Activated CD8-positive, alpha-beta memory T cell treated with anti-CD3 and anti-CD28 coated beads, Interleukin-2, amount 50 U/mL, for 1 hour (primary cell): Measurements from ENCODE around the gene LRRC42.

ENCODE experiments used
- DNase-seq: peaks from one replicate; pipeline ENCODE4 v3.0.0-alpha.2; 2020; ENCODE audit errors: extremely low read depth

LRRC42 gene, protein sequence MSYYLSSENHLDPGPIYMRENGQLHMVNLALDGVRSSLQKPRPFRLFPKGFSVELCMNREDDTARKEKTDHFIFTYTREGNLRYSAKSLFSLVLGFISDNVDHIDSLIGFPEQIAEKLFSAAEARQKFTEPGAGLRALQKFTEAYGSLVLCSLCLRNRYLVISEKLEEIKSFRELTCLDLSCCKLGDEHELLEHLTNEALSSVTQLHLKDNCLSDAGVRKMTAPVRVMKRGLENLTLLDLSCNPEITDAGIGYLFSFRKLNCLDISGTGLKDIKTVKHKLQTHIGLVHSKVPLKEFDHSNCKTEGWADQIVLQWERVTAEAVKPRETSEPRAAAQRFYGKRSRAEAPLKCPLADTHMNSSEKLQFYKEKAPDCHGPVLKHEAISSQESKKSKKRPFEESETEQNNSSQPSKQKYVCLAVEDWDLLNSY

DNA sequence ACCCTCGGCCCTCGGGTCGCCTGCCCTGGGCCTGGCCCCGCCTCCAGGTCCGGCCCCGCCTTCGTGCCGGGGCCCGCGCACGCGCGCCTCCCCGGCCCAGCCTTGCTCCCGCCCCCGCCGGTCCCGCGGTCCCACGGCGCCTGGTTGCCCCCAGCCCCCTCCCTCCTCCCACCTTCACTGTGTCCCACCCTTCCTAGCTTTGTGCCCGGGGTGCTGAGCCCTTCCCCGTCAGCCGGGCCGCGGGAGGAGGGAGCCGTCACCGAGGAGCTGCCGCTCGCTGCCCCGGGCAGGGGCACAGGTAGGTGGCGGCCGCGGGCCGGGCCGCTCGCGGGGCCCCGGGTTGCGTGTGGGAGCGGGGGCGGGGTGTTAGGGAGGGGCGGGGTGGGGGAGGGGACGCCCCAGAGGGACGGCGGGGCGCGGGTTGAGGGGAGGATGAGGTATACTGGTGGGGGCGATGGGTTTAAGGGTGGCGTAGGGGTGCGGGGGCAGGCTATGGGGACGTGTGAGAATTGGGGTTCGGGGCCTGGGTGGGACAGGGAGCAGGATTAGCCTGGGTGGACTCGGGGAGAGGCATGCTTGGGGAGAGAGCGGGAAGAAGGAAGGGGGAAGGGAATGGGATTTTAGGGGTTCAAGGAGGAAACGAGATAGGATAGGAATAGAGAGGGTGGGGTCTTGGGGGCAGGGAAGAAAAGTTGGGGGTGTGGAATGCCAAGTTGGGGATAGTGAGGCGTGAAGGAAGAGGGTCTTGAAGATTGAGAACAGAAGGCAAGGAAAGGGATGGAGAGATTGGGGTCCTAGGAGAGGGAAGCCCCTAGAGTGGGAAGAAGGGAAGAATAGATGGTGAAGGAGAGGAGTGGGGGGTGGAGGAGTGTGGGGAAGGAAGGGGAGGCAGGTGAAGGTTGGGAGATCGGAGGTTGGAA, at the start of gene LRRC42:
Gene LRRC42 (plus strand): TSS at position 99 of the 920 bp plus-strand sequence. CDS start 5,650 bp downstream, outside the sequence.
- DNase-seq = no peak

DNA sequence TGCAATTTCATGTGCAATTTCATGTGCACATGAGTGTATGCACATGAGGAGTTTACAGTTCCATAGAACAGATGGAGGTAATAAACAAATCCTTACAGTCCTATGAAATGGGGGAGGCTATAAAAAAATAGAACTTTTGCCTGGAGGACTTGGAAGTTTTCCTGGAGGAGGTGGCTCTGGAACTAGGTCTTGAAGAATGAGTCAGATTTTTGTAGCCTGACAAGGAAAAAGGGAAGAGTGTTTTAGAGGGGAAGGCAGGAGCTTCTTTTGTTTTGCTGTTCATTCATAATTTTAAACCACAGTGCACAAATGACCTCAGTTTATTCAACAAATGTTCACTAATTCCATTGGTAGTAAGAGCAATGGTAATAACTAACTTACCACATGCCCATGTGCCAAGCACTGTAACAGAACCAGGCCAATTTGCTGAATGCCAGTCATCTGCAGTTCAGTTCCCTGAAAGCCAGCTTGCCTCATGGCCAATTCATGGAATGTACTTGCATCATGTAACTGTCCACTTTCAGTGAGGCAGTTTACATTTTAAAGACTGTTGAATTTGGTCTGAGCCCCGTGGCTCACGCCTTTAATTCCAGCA, 49.4 kb upstream of the LRRC42 start:
- no peak for DNase-seq

DNA sequence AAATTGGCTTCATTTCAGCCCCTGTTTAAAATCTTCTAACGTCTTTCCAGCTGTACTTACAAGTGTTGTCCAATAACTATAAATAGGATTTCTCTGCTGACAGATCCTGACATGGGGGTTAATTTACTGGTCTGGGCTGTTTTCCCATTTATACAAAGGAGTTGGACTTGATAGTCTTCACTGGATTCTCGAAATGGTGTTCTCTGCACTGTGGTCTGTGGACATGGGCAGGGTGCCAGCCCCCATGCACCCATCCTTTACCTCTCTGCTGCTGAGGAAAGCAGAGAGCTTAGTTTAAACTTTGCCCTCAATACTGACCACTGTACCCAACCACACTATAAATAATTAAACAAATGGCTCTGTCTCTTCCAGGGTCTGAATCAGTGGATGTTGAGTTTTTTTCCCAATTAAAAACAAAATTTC, 46.9 kb upstream of the LRRC42 start:
- no peak for DNase-seq

DNA sequence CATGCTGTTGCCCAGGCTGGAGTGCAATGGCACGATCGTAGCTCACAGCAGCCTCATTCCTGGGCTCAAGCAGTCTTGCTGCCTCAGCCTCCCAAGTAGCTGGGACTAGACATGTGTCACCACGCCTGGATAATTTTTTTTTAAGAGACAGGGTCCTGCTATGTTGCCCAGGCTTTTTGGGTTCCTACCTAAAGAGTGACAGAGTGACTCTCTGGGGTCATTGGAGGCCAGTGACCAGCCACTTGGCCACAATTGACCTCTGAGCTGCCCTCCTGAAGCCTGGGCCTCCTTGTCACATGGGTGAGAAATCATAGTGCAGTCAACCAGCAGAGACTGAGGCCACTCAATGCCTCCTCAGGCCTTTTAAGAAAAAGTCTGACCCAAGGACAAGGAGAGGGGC, 46.4 kb upstream of the LRRC42 start:
- no peak for DNase-seq

DNA sequence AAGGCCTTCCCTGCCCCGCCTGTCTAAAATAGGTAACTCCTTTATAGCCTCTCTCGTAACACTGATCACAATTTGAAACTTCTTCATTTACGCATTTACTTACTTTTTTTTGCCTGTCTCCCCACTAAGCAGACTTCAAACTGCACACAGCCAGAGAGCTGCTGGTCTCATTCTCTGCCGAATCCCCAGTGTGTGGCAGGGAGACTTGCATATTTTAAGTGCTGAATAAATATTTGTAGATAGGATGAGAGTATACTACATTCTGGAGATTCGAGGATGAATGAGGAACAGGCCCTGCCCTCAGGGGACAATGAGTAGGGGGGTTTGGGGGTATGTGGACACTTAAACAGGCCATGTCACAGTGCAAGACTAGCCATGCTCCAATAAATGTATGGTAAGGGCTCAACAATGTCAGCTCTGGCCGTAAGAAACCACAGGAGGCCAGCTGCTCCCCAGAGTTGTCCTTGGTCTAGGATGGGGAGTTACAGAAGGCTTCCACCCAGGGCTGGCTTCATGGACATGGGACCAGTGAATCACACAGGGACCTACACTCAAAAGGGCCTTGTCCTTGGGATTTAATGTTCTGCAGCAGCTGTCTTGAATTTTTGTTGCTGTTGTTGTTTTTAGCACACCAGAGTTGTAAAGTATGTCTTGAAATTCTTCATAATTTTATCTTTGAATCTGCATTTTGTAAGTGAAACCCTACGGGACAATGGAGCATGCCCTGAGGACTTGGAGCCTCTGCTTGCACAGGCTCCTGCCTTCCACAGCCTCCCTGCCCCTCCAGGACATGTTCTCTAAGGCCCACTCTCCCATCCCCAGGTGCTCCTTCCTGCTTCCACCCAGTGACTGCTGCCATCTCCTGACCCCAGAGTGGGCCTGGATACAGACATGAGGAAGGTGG, 43.7 kb upstream of the LRRC42 start:
- DNase-seq = no peak

DNA sequence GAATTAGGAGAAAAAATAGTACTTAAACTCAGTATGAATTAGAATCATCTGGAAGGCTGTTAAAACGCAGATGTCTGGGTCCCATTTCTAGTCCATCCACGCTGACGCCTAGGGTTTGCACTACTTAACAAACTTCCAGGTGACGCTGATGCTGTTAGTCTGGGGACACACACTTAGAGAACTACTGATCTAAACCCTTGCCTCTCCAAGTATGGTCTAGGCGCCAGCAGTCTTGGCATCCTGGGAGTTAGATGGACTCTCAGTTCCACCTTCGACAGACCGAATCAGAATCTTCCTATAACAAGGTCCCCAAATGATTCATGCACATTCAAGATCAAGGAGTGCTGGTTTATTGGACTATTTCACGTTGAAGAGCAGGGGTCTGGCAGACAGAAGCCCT, 40.6 kb upstream of the LRRC42 start:
- DNase-seq = no peak

DNA sequence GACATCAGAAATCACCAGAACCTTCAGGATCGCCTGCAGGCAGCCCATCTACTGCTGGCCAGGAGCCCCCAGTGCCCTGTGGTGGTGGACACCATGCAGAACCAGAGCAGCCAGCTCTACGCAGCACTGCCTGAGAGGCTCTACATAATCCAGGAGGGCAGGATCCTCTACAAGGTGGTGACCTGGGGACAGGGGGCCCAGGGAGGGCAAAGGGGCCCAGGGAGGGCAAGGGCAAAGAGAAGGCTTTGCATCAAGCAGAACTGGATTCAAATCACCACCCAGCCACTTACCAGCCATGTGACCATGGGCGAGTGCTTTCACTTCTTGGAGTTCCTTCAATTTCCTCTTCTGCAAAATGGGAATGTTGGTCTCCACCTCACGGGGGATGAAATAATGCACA, 40.0 kb upstream of the LRRC42 start:
- no peak for DNase-seq

DNA sequence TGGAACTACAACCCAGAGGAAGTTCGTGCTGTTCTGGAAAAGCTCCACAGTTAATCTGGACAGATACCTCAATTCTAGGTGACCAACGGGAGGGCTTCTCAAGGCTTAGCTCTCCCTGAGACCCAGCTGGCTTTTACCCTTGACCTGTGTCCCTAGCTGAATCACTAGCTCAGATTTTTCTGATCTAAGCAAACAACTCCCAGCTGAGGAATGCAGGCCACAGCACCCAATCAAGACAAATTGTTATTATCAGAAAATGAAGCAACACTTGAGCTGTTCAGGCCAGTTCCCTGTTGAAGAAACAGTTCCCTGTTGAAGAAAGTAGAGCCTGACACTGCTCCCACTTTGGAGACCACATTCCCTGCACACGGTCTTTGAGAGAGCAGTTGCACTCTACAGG, 36.2 kb upstream of the LRRC42 start:
- DNase-seq = no peak

DNA sequence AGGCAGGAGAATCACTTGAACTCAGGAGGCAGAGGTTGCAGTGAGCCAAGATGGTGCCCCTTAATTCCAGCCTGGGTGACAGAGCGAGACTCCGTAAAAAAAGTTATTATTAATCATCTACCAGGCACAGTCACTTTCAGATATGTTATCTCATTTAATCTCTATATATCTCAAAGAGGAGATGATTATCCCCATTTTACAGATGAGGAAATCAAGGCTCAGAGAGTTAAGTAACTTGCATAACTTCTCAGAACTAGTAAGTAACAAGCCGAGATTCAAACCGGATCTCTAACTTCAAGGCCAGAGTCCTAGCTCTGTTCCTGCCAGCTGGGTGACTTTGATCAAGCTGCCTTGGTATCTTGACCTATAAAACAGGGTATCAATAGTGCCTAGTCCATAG, 34.7 kb upstream of the LRRC42 start:
- no peak for DNase-seq

DNA sequence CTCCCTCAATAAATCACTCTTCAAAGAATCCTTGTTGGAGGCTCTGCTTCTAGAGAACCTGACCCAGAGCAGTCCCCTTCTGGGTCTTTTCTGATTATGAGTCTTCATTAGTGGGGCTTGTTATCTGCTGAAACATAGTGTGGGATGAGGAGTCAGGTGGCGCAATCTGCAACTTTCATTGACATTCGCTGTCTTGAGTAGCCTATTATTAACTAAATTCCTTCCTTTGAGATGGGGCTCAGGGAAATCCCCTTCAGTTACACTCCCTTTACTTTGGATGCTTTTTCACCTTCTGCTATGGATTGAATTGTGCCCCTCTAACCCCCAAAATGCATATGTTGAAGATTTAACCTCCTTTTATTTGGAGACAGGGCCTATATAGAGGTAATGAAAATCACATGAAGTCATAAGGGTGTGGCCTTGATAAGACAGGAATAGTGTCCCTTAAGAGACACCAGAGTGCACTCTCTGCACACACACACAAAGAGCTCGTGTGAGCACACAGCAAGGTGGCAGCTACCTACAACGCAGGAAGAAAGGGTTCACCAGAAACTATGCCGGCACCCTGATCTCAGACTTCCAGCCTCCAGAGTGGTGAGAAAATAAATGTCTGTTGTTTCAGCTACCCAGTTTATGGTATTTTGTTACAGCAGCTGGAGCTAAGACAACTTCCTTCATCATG, 32.7 kb upstream of the LRRC42 start:
- no peak for DNase-seq

DNA sequence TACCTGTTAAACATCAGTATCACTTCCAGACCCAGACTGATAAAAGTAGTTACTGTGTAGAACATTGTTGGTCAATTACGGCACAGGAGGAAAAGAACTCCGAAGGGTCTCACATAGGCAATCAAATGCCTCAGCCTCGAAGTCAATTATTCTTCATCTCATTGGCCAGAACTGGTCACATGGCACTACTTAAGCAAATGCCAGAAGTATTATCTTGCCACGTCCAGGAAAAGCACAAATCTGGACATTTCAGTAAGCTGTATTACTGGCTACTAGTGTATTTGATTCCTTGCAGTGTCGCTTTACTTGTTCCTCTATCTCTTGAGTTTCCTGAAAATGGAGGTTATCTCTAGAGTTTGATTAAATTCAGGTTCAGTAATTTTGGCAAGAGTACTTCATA, 27.8 kb upstream of the LRRC42 start:
- no peak for DNase-seq

DNA sequence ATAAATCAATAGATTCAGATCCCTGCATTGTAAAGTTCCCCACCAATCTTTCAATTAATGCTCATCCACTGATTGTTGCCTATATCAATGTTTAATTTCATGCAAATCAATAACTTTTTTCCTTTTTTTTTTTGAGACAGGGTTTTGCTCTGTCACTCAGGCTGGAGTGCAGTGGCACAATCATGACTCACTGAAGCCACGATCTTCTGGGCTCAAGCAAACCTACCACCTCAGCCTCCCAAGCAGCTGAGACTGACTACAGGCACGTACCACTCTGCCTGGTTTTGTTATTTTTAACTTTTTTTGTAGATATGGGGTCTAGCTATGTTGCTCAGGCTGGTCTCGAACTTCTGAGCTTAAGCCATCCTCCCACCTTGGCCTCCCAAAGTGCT, 26.5 kb upstream of the LRRC42 start:
- DNase-seq = no peak

DNA sequence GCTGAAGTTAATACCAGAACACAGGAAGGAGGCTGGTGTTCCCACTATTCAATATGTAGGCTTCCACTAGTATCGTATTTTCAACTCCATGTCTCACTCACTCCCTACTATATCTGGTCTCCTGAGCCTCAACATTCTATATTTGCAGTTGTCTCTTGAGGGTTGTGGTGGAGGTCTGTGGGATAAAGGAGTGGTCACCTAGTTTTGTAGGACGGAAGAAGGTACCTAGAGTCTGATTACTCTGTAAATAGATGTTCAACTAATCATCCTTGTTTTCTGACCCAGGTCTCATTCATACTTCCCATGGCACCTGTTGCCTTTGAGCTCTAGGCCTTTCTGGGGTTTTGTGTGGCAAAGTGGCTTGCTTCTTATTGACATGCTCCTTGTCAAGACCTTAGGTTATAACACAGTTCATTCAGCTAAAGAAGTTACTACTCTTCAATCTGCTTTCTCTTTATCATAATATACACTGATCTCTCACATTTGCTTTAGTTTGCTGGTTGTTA, 18.7 kb upstream of the LRRC42 start:
- DNase-seq = no peak

DNA sequence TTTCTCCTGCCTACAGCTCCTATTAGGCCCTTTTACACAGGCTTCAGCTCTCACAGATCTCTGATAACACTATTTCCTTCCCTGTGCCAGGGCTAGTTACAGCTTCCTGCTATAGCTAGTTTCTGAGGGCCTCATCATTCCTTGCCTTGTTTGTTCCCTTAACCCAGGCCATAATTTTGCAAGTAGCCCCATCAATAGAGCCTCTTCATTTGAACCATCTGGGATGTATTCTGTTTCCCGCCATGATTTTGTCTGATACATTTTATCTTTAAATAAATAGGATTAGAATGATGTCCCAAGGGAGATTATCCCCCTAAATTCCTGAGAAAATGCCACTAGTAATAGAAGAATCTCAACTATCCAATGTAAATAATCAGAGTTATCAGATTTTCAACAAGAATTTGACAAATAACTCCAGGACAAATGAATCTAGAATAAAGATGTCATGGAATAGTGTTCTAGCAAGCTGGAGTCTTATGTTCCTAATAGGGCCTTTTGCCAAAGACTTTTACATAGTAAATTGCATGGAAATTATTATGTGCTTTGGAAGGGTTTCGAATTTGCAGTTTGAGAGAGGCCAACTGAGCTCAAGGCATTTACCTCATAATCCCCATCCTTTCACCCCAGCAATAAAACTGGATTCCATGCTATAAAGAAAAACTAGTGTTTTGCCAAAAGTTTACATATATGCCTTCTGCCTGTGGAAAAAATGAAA, 16.7 kb upstream of the LRRC42 start:
- DNase-seq = no peak

DNA sequence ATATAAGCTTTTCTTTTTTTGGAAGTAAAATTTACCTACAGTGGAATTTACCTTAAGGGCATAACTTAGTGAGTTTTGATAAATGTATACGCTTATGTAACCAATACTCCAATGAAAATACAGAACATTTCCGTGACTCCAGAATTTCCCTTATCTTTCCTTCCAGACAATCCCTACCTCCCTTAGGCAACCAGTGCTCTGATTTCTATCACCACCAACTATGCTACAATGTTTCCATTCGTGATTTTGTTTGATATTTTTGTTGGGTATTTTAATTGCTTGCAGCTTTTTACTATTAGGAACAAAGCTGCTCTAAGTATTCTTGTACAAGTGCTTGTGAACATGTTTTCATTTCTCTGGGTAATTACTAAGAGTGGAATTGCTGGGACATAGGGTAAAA, 15.2 kb upstream of the LRRC42 start:
- no peak for DNase-seq

DNA sequence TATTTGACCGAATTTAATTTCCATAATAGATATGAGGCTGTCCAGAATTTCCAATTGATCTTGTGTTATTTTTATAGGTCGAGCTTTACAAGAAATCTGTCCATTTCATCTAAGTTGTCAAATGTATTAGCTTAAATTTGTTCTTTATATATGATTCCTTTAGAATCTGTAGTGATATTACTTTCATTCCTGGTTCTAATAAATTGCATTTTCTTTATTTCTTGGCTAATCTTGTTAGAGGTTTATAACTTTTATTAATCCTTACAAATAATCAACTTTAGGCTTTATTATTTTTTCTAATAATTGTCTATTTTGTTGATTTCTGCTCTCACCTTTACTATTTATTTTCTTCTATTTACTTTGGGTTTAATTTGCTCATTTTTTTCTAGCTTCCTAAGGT, 14.6 kb upstream of the LRRC42 start:
- no peak for DNase-seq

DNA sequence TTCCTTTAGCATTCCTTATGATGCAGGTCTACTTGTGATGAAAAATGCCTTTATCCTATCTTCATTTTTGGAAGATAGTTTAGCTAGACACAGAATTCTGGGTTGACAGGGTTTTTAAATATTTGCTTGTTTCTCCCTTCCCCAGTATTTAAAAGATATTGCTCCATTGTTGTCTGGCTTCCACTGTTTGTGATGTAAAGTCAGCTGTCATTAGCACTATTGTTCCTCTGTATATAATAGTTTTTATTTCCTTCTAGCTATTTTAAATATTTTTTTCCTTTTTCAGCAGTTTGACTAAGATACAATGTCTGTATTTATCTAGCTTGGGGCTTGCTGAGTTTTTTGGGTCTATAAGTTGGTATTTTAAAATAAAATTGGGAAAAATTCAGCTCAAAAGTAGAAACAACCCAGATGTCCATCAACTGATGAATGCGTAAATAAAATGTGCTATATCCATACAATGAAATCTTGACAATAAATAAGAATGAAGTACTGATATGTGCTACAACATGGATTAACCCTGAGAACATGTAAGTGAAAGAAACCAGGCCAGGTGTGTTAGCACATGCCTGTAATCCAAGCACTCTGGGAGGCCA, 11.9 kb upstream of the LRRC42 start:
- no peak for DNase-seq

DNA sequence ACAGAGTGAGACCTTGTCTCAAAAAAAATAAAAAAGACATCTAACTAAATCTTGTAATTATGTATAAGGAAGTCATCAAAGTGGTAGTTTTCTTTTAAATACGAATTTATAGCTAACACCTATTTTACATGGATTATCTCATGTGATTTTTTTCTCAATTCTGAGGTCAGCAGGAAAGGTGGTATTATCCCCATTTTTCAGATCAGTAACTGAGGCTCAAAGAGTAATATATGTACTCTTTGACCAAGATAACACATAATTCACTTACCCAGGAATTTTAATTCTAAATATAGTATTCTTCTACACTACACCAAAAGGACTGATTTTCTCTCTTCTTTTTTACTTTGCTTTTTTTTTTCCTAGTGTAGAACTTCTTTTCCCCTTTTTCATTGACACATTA, 9.7 kb upstream of the LRRC42 start:
- DNase-seq = no peak

DNA sequence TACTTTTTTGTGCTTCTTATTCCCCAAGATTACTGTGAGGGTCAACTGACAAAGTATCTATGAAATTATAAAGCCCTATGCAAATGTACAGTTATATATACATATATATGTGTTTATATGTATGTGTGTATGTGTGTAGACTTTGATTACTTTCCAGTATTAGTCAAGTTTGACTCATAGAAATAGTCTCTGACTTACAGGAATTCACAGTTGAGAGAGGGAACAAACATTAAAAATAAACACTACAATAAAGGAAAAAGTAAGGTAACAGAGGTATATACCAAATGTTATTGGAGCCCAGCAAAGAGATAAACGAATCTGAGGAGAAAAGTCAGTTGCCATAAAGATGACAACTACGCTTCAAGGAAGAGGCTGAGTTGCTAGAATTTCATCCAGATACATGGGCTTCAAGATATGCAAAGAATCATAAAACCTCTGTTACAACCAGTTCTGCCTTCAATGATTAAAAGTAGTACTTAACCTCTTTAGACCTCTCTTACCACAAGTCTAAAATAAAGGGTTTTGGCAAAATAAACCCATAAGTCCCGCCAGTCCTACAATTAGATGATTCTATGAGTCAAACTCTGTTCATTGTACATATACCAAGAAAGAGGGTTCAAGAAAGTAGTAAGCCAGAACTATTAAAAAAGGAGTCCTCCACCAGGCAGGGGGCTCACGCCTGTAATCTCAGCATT, 7.9 kb upstream of the LRRC42 start:
- no peak for DNase-seq
